K562 (cell line): ENCODE results near the gene MTMR12.

Source experiments
- CTCF ChIP-seq, 3 experiments: IDR thresholded peaks in 2 of 3; conservative IDR thresholded peaks in 1 of 3; 2 replicates each; pipeline ENCODE4 v1.5.1; 2011 to 2012; ENCODE audit warnings: low read length in 3 of 3, mild to moderate bottlenecking in 3 of 3, control low read depth in 2 of 3, improper control_type of control experiment in 1 of 3, inconsistent platforms in 1 of 3, low read depth in 1 of 3, mixed read lengths in 1 of 3, moderate library complexity in 1 of 3; ENCODE audit not compliant: insufficient read depth in 2 of 3
- ELF2 ChIP-seq: fragments of 250-450 bp; sonication (Bioruptor Pico); IDR thresholded peaks from 2 replicates; pipeline ENCODE4 v1.5.0; 2021; ENCODE audit warnings: mild to moderate bottlenecking
- GABPB1 ChIP-seq: sonication (generic); formaldehyde crosslinking; IDR thresholded peaks from 2 replicates; pipeline ENCODE4 v1.8.0; 2022; ENCODE audit warnings: mild to moderate bottlenecking, missing genetic modification reagents
- IRF9 ChIP-seq: fragments of 450-650 bp; IDR thresholded peaks from 2 replicates; pipeline ENCODE4 v1.6.1; 2016; ENCODE audit warnings: missing biosample characterization, missing genetic modification characterization
- ZNF121 ChIP-seq: sonication (generic); formaldehyde crosslinking; conservative IDR thresholded peaks from 2 replicates; pipeline ENCODE4 v1.8.0; 2022; ENCODE audit warnings: missing genetic modification reagents
- ZNF444 ChIP-seq: fragments of 250-450 bp; sonication (Bioruptor Pico); IDR thresholded peaks from 2 replicates; pipeline ENCODE4 v1.4.0; 2020; ENCODE audit warnings: mild to moderate bottlenecking, moderate library complexity
- ZNF592 ChIP-seq: fragments of 450-650 bp; IDR thresholded peaks from 2 replicates; pipeline ENCODE4 v1.6.1; 2017; ENCODE audit warnings: antibody characterized with exemption, mild to moderate bottlenecking
- TF ChIP-seq, protein P1 (sequence below): sonication (generic); formaldehyde crosslinking; IDR thresholded peaks from 2 replicates; pipeline ENCODE4 v1.4.0; 2020; ENCODE audit warnings: mild to moderate bottlenecking, missing genetic modification reagents

GRCh38 chr5:32355686-32356085, 42.9 kb upstream of the MTMR12 start:
- TF ChIP-seq, protein P1, sequence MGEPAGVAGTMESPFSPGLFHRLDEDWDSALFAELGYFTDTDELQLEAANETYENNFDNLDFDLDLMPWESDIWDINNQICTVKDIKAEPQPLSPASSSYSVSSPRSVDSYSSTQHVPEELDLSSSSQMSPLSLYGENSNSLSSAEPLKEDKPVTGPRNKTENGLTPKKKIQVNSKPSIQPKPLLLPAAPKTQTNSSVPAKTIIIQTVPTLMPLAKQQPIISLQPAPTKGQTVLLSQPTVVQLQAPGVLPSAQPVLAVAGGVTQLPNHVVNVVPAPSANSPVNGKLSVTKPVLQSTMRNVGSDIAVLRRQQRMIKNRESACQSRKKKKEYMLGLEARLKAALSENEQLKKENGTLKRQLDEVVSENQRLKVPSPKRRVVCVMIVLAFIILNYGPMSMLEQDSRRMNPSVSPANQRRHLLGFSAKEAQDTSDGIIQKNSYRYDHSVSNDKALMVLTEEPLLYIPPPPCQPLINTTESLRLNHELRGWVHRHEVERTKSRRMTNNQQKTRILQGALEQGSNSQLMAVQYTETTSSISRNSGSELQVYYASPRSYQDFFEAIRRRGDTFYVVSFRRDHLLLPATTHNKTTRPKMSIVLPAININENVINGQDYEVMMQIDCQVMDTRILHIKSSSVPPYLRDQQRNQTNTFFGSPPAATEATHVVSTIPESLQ (CRISPR knock-in tag): no peak
- TF ChIP-seq CTCF (IDR thresholded peaks at IDR 0.05 in 2 of 3, conservative IDR thresholded peaks at IDR 0.05 in 1 of 3; ENCODE audit: insufficient read depth in 2 of 3, low read depth in 1 of 3, low read length in 3 of 3) (no peak), GABPB1 (CRISPR knock-in tag) (no peak), IRF9 (no peak), ZNF444 (CRISPR knock-in tag) (no peak), ZNF121 (CRISPR knock-in tag) (no peak), ZNF592 (no peak), ELF2 (CRISPR knock-in tag) (no peak)
